Lower leg skin (tissue), 3 donors: ENCODE data around the gene MAPT.

ENCODE experiments used
- CTCF ChIP-seq, 3 donors: fragments of 450-650 bp; IDR thresholded peaks; one replicate each; pipeline ENCODE4 v1.5.1; 2016; ENCODE audit warnings: antibody characterized with exemption in 3 of 3, mild to moderate bottlenecking in 3 of 3, moderate library complexity in 2 of 3
- POLR2A ChIP-seq, 2 donors: fragments of 450-650 bp; IDR thresholded peaks; one replicate each; pipeline ENCODE4 v1.6.1; 2016 to 2017; ENCODE audit warnings: antibody characterized with exemption in 2 of 2, mild to moderate bottlenecking in 1 of 2, moderate library complexity in 1 of 2

- TF ChIP-seq CTCF (IDR thresholded peaks at IDR 0.05) (no peak), POLR2A (IDR thresholded peaks at IDR 0.05) (no peak)
These were observed 42.5 kb upstream of the MAPT start for GRCh38 chr17:45851873-45852272.
